Upper lobe of left lung (tissue), 6 donors: ENCODE data around the gene RHOG. TPM values are rescaled to one million over a fixed set of nuclear protein-coding genes. Genes with fewer than 3 reads are reported as not detected.

Experiments
- ATAC-seq, 2 donors: fragments of 200-7000 bp; cut with Tn5 transposase; one replicate each; pipeline ENCODE4 v1.9.1; 2022; ENCODE audit warnings: mild to moderate bottlenecking in 2 of 2, moderate library complexity in 2 of 2; ENCODE audit not compliant: low FRiP score in 2 of 2
- DNase-seq, 2 donors: peaks; one replicate each; pipeline ENCODE4 v3.0.0-alpha.2; 2019 to 2020
- H3K27ac ChIP-seq, 4 donors: fragments of 200-600 bp; sonication (generic); one replicate each; pipeline ENCODE4 v1.5.1; 2016 to 2019
- H3K27me3 ChIP-seq, 4 donors: fragments of 200-600 bp; sonication (generic); one replicate each; pipeline ENCODE4 v1.5.1; 2017 to 2019
- H3K36me3 ChIP-seq, 4 donors: fragments of 200-600 bp; sonication (generic); one replicate each; pipeline ENCODE4 v1.5.1; 2016 to 2019
- H3K4me1 ChIP-seq, 4 donors: fragments of 200-600 bp; sonication (generic); one replicate each; pipeline ENCODE4 v1.5.1; 2018 to 2019
- H3K4me3 ChIP-seq, 4 donors: fragments of 200-600 bp; sonication (generic); one replicate each; pipeline ENCODE4 v1.5.1; 2017 to 2019; ENCODE audit warnings: mild to moderate bottlenecking in 2 of 4, moderate library complexity in 1 of 4
- H3K9me3 ChIP-seq, 4 donors: fragments of 200-600 bp; sonication (generic); one replicate each; pipeline ENCODE4 v1.5.1; 2018 to 2019
- EP300 ChIP-seq, 4 donors: sonication (generic); formaldehyde crosslinking; IDR thresholded peaks; one replicate each; pipeline ENCODE4 v1.5.1; 2017; ENCODE audit warnings: antibody characterized with exemption in 4 of 4, control low read depth in 2 of 4
- POLR2A ChIP-seq, 4 donors: fragments of 450-650 bp; IDR thresholded peaks; one replicate each; pipeline ENCODE4 v1.5.1; 2016 to 2017; ENCODE audit warnings: antibody characterized with exemption in 4 of 4, mild to moderate bottlenecking in 2 of 4
- POLR2AphosphoS5 ChIP-seq, 2 donors: sonication (generic); formaldehyde crosslinking; IDR thresholded peaks; one replicate each; pipeline ENCODE4 v1.5.1; 2017; ENCODE audit warnings: antibody characterized with exemption in 2 of 2
- WGBS, 2 donors: methylation state at CpG; one replicate each; pipeline ENCODE4 v1.1.5; 2017 to 2018; 5-methylcytosine and 5-hydroxymethylcytosine counted together
- total RNA-seq, 6 donors: library from RNA; depleted of rRNA in 4 of 6; stranded (reverse); fragments of >200 nt in 4 of 6; gene quantifications; one replicate each; pipeline versions ENCODE4 v1.1.0 to v1.2.1, GENCODE V29; 2016 to 2021
- TF ChIP-seq, protein P1 (sequence below), 6 experiments: fragments of 450-650 bp in 4 of 6; fragments of 200-600 bp in 2 of 6; sonication (generic) in 2 of 6; IDR thresholded peaks; one replicate each; pipeline ENCODE4 v1.5.1; 2016 to 2019; ENCODE audit warnings: antibody characterized with exemption in 6 of 6
- donor health status: DM: no; HTN: no; CAD: no; lungs with moderate emphysema.
- donor health status: DM: no; HTN: yes; CAD: no; lungs with severe emphysema.

Gene RHOG
- total RNA-seq, 6 donors from 2014 or later: 67.0 to 137 (median 85.1) TPM

- Histone ChIP-seq H3K9me3 (no peaks in the 10 kb centered on the region), H3K27me3 (no peaks in the 10 kb centered on the region), H3K36me3 (no peaks in the 10 kb centered on the region), H3K27ac (no peak overlapping the region), H3K4me3 (no peak overlapping the region), H3K4me1 (peaks cover 3 to 10% (median 6%) of the 10 kb centered on the region in 4 donors)
- ATAC-seq (no peak), DNase-seq (no peak)
- TF ChIP-seq POLR2AphosphoS5 (IDR thresholded peaks at IDR 0.05): no peak
- no peak for TF ChIP-seq POLR2A (IDR thresholded peaks at IDR 0.05)
- TF ChIP-seq EP300 (IDR thresholded peaks at IDR 0.05): no peak
- TF ChIP-seq, protein P1, sequence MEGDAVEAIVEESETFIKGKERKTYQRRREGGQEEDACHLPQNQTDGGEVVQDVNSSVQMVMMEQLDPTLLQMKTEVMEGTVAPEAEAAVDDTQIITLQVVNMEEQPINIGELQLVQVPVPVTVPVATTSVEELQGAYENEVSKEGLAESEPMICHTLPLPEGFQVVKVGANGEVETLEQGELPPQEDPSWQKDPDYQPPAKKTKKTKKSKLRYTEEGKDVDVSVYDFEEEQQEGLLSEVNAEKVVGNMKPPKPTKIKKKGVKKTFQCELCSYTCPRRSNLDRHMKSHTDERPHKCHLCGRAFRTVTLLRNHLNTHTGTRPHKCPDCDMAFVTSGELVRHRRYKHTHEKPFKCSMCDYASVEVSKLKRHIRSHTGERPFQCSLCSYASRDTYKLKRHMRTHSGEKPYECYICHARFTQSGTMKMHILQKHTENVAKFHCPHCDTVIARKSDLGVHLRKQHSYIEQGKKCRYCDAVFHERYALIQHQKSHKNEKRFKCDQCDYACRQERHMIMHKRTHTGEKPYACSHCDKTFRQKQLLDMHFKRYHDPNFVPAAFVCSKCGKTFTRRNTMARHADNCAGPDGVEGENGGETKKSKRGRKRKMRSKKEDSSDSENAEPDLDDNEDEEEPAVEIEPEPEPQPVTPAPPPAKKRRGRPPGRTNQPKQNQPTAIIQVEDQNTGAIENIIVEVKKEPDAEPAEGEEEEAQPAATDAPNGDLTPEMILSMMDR (IDR thresholded peaks at IDR 0.05): no peak
- WGBS, 2 donors: 85 to 87% methylated on average over 11 of the region's 11 CpGs
Measured at GRCh38 chr11:3803726-3804495, 36.8 kb downstream of the RHOG start.

GRCh38 chr11:3802011-3802790, 38.6 kb downstream of the RHOG start:
- WGBS, 2 donors: 79 to 87% methylated on average over 4 of the region's 4 CpGs
- Histone ChIP-seq H3K27ac (no peak overlapping the region), H3K9me3 (no peaks in the 10 kb centered on the region), H3K27me3 (no peaks in the 10 kb centered on the region), H3K4me1 (peaks cover 4 to 9% (median 7%) of the 10 kb centered on the region in 4 donors), H3K36me3 (no peaks in the 10 kb centered on the region), H3K4me3 (no peak overlapping the region)
- DNase-seq (no peak), ATAC-seq (no peak)
- TF ChIP-seq POLR2A (IDR thresholded peaks at IDR 0.05): no peak
- no peak for TF ChIP-seq EP300 (IDR thresholded peaks at IDR 0.05)
- no peak for TF ChIP-seq POLR2AphosphoS5 (IDR thresholded peaks at IDR 0.05)
- TF ChIP-seq, protein P1 (IDR thresholded peaks at IDR 0.05): no peak

DNA sequence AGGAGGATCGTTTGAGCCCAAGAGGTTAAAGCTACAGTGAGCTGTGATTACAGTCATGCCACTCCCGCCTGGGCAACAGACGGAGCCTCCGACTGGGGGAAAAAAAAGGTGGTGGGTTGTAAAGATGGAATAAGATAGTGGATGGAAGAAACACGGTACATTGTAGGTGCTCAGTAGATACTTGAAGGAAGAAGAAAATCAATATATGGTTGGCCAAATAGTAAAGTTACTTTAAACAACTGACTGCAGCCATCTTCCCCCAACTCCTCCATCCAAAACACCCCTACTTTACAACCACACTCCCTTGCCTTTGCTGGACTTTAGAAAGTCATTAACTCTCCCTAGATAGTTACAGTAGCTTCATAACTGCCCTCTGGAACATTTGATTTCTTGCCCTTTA, 40.9 kb downstream of the RHOG start:
- no peak for TF ChIP-seq POLR2A (IDR thresholded peaks at IDR 0.05)
- TF ChIP-seq, protein P1 (IDR thresholded peaks at IDR 0.05): no peak
- TF ChIP-seq EP300 (IDR thresholded peaks at IDR 0.05): no peak
- no peak for TF ChIP-seq POLR2AphosphoS5 (IDR thresholded peaks at IDR 0.05)
- H3K9me3 ChIP-seq: no peaks in the 10 kb centered on the region
- H3K4me3 ChIP-seq: no peak overlapping the region
- H3K4me1 ChIP-seq: peaks cover 16 to 27% (median 21%) of the 10 kb centered on the region in 4 donors
- DNase-seq (no peak), ATAC-seq (no peak)
- no peak overlapping the region for H3K27ac ChIP-seq
- H3K27me3 ChIP-seq: no peaks in the 10 kb centered on the region
- WGBS, 2 donors: 87 to 88% methylated on average over 4 to 5 of the region's 5 CpGs
- H3K36me3 ChIP-seq: no peaks in the 10 kb centered on the region

DNA sequence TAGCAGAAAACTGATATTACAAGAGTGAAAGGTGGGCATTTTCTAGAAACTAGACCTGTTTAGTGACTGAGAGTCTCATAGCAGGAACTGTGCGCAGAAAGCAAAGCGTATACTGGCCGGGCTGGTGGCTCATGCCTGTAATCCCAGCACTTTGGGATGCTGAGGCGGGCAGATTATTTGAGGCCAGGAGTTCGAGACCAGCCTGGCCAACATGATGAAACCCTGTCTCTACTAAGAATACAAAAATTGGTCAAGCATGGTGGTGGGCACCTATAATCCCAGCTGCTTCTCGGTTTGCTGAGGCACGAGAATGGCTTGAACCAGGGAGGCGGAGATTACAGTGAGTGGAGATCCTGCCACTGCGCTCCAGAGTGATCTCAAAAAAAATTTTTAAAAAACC, 41.6 kb downstream of the RHOG start:
- Histone ChIP-seq H3K9me3 (no peaks in the 10 kb centered on the region), H3K36me3 (peaks cover 0 to 2% (median under 1%) of the 10 kb centered on the region in 4 donors), H3K27me3 (no peaks in the 10 kb centered on the region), H3K27ac (no peak overlapping the region), H3K4me3 (no peak overlapping the region), H3K4me1 (peaks cover 24 to 35% (median 29%) of the 10 kb centered on the region in 4 donors)
- ATAC-seq: no peak
- 97 to 98% methylated on average over 9 of the region's 9 CpGs for WGBS, 2 donors
- TF ChIP-seq, protein P1 (IDR thresholded peaks at IDR 0.05): no peak
- no peak for TF ChIP-seq POLR2AphosphoS5 (IDR thresholded peaks at IDR 0.05)
- no peak for TF ChIP-seq EP300 (IDR thresholded peaks at IDR 0.05)
- TF ChIP-seq POLR2A (IDR thresholded peaks at IDR 0.05): no peak
- DNase-seq: no peak
